HepG2 (cell line): ENCODE results near the gene CCDC117. TPM values are rescaled to one million over a fixed set of nuclear protein-coding genes. Genes with fewer than 3 reads are reported as not detected.
A peak's percentile ranks its signal among the peaks of the same experiment; 100 is the strongest.

Experiments
- AGO2 ChIP-seq: fragments of 200-400 bp; formaldehyde crosslinking; optimal IDR thresholded peaks from 2 replicates; pipeline ENCODE3; 2017; ENCODE audit warnings: mild to moderate bottlenecking, low read depth, low read length, moderate library complexity
- CENPT ChIP-seq: sonication (generic); formaldehyde crosslinking; IDR thresholded peaks from 2 replicates; pipeline ENCODE4 v1.8.0; 2022; ENCODE audit warnings: low read depth, mild to moderate bottlenecking, moderate library complexity, missing genetic modification reagents
- DPF2 ChIP-seq: sonication (generic); formaldehyde crosslinking; IDR thresholded peaks from 2 replicates; pipeline ENCODE4 v1.4.0; 2020; ENCODE audit warnings: mild to moderate bottlenecking, low read depth, missing genetic modification reagents, borderline replicate concordance
- HNF1A ChIP-seq, 2 experiments: sonication (generic) in 1 of 2; formaldehyde crosslinking in 1 of 2; IDR thresholded peaks; 2 replicates each; pipeline versions ENCODE4 v1.4.0 to v1.6.1; 2016 to 2020; ENCODE audit warnings: borderline replicate concordance in 1 of 2, low read depth in 1 of 2, mild to moderate bottlenecking in 1 of 2, missing genetic modification reagents in 1 of 2
- KDM1A ChIP-seq: IDR thresholded peaks from 2 replicates; pipeline ENCODE4 v1.6.1; 2016; ENCODE audit warnings: missing compliant biosample characterization
- KLF16 ChIP-seq, 2 experiments: sonication (generic) in 1 of 2; formaldehyde crosslinking in 1 of 2; IDR thresholded peaks; 2 replicates each; pipeline versions ENCODE4 v1.6.1 to v1.8.0; 2016 to 2023; ENCODE audit warnings: missing genetic modification reagents in 2 of 2, missing compliant biosample characterization in 1 of 2
- POGZ ChIP-seq: sonication (generic); formaldehyde crosslinking; IDR thresholded peaks from 2 replicates; pipeline ENCODE4 v1.4.0; 2020; ENCODE audit warnings: mild to moderate bottlenecking, missing genetic modification reagents
- SNAPC4 ChIP-seq: sonication (generic); formaldehyde crosslinking; IDR thresholded peaks from 2 replicates; pipeline ENCODE4 v1.4.0; 2020; ENCODE audit warnings: mild to moderate bottlenecking, missing genetic modification reagents
- SP2 ChIP-seq: sonication (generic); formaldehyde crosslinking; IDR thresholded peaks from 2 replicates; pipeline ENCODE4 v1.5.1; 2020; ENCODE audit warnings: mild to moderate bottlenecking, missing genetic modification reagents
- SP4 ChIP-seq: sonication (generic); formaldehyde crosslinking; IDR thresholded peaks from 2 replicates; pipeline ENCODE4 v1.8.1; 2023; ENCODE audit warnings: mild to moderate bottlenecking, missing genetic modification reagents
- TBX3 ChIP-seq: fragments of 450-650 bp; IDR thresholded peaks from 2 replicates; pipeline ENCODE4 v1.6.1; 2017; ENCODE audit warnings: antibody characterized with exemption, mild to moderate bottlenecking, inconsistent platforms, borderline replicate concordance
- ZNF484 ChIP-seq: sonication (generic); formaldehyde crosslinking; IDR thresholded peaks from 2 replicates; pipeline ENCODE4 v1.5.1; 2020; ENCODE audit warnings: mild to moderate bottlenecking, low read depth, missing genetic modification reagents, borderline replicate concordance
- ZNF512 ChIP-seq: sonication (generic); formaldehyde crosslinking; IDR thresholded peaks from 2 replicates; pipeline ENCODE4 v1.4.0; 2020; ENCODE audit warnings: mild to moderate bottlenecking, missing genetic modification reagents
- ZNF780A ChIP-seq: sonication (generic); formaldehyde crosslinking; IDR thresholded peaks from 2 replicates; pipeline ENCODE4 v1.8.0; 2022; ENCODE audit warnings: mild to moderate bottlenecking, missing genetic modification reagents, moderate library complexity
- ZUFSP ChIP-seq: sonication (generic); formaldehyde crosslinking; IDR thresholded peaks from 2 replicates; pipeline ENCODE4 v1.9.0; 2021; ENCODE audit warnings: missing genetic modification reagents, mild to moderate bottlenecking, borderline replicate concordance
- polyA plus RNA-seq, 8 experiments: library from polyadenylated mRNA; depleted of rRNA in 3 of 8; stranded (reverse) in 7 of 8; unstranded in 1 of 8; fragments of >200 nt; fragmentation: Illumina TruSeq in 4 of 8; extraction: Trizol in 4 of 8; gene quantifications; 2 replicates each; pipeline versions ENCODE4 v1.2.1 to v1.2.3, GENCODE V29; 2011 to 2016; ENCODE audit warnings: low read depth in 4 of 8, missing spikeins in 1 of 8, mixed read lengths in 1 of 8; ENCODE audit not compliant: insufficient read depth in 1 of 8
- total RNA-seq, 5 experiments: library from RNA; depleted of rRNA; stranded (reverse); fragments of >200 nt; fragmentation: Illumina TruSeq; extraction: Trizol; gene quantifications; 2 replicates each; pipeline ENCODE4 v1.2.3, GENCODE V29; 2016; ENCODE audit warnings: low read depth in 1 of 5

The CCDC117 gene
- total and polyA plus RNA-seq, 2 of the 13 experiments (the other 11 are each of a cell fraction or from before 2014, with no cell fraction given) = 12.6 to 34.2 TPM

GRCh38 chr22:28822930-28823551, 50.5 kb downstream of the CCDC117 start (continued):
- TF ChIP-seq SNAPC4 (no peak), HNF1A (IDR thresholded peaks at IDR 0.05; ENCODE audit: low read depth) (peak; percentile 41; the same call in 1 of the 2 replicates), HNF1A (CRISPR knock-in tag; IDR thresholded peaks at IDR 0.05; ENCODE audit: borderline replicate concordance) (peak; percentile 47; the same call in 1 of the 2 replicates), AGO2 (no peak), SP4 (no peak), KDM1A (CRISPR knock-in tag) (no peak), SP2 (CRISPR knock-in tag) (no peak), CENPT (CRISPR knock-in tag) (no peak), ZNF780A (CRISPR knock-in tag) (no peak), KLF16 (CRISPR knock-in tag; IDR thresholded peaks at IDR 0.05) (peak in 1 of 2 experiments; percentile 41; a peak in 1 of 4 replicates), TBX3 (0 out of 2 replicates have a peak, but pooled peaks have one; percentile 20), ZUFSP (CRISPR knock-in tag) (no peak), ZNF484 (CRISPR knock-in tag) (no peak), ZNF512 (CRISPR knock-in tag) (no peak), POGZ (CRISPR knock-in tag) (0 out of 2 replicates have a peak, but pooled peaks have one; percentile 40), DPF2 (CRISPR knock-in tag) (peak; percentile 71)
